Stimulated activated CD8-positive, alpha-beta memory T cell treated with anti-CD3 and anti-CD28 coated beads, Interleukin-12 subunit alpha, Interleukin-12 subunit beta, amount 100 ng/mL, for 24 hours (primary cell): Measurements from ENCODE around the gene DTX1.

ENCODE experiments used
- DNase-seq: peaks from one replicate; pipeline ENCODE4 v3.0.0-alpha.2; 2020; ENCODE audit errors: extremely low read depth

Gene DTX1

DNA sequence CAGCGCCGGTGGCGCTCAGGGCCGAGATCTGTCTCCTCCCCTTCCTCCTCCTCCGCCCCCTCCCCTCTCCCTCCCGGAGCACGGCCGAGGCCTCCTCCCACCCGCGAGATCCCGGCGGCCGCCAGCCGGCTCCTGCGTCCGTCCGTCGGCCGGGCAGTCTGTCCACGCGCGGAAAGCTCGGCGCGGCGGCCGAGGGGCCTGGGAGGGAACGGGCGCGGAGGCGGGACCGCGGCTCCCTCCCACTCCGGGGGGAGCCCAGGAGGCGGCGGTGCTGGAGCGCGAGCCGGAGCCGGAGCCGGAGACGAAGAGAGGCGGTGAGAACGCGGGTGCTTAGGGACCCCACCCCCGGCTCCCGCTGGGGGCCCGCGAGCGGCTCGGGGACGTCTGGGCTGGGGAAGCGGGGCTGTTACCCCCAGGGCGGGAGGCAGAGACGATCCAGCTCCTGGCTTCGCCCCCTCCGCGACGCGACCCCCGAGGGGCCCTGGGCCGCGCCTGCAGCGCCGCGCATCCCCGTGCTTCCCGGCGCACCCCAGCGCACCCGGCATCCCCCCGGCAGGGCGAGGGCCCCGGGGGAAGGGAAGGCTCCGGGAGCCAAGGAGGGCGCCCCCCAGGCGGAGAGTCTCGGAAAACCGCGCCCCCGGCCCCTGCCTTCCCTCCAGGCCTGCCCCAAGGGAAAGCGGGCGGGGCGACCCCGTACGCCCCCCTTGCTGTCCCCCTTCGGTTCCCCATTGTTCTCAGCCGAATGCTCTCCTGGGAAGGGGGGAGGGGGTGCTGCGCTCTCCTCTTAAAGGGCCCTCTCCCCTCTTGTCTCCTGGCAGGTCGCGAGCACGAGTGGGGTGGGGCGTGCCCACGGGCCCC is at the start of gene DTX1:
Gene DTX1, plus strand, starts transcription at position 100 of the 858 bp plus-strand sequence. CDS start 1,463 bp downstream, outside the sequence.
- DNase-seq, result no peak

DNA sequence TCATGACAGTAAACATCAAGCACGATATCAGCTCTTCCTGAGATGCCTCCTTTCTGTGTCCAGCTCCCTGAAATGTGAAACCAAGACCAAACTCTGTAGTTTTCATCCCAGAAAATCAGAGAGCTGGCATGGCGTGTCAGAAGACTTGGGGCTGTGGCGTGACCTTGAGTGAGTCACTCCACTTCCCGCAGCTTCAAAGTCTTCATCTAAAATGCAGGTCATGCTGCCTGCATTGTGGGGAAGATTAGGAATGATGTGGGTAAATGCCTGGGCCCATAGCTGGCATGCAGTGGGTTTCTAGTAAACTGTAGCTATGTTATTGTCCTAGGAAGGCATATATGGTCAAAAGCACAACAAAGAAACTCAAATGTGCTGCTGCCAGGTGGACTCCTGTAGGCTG is 49.4 kb upstream of the DTX1 start:
- no peak for DNase-seq

DNA sequence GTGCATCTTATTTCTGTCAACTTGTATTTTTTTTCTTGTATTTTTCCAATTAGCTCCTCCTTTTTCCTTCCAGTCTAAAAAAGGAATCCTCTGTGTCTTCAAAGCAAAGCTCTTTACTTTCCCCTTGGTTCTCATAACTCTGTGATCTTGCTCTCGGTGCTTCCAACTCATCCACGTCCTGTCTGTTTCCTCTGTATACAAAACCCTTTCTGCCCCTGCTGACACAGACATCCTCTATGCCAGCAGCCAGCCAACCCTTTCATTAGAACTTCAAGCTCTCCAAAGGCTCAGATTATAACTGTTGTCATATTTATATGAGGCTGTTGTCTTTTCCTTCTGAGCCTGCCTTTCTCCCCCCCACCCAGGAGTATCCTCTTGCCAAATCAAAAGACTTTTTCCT is 45.8 kb upstream of the DTX1 start:
- no peak for DNase-seq

DNA sequence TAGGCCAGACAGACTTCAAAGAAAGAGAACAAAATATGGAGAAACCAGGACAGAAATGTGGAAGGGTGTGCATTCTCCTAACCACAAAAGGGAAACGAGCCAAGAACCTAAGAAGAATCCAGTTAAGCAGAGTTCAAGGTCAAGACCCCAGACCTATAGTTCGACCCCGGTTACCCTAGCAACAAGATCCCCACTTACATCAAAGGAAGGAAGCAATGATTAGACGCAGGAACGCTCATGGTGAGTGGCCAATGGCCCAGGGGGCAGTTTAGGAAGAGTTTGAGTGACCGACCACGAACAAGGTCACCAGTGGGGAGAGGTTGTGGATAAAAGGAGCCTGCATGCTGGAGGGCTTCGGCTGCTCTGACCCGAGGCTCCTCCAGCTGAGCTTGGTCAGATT is 42.0 kb upstream of the DTX1 start:
- no peak for DNase-seq

DNA sequence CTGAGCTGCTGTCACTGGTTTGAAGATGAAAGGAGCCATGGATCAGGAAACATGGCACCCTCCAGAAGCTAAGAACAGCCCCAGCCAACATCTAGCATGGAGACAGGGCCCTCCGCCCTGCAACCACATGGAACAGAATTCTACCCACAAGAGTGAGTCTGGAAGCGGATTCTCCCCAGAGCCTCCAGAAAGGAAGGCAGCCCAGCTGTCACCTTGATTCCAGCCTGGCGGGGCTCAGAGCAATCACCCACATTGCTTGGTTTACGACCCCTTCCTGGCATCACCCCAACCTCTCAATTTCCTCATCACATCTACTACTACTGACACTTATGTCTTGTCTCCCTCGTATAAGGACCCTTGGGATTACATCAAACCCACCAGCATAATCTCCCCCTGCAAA is 39.7 kb upstream of the DTX1 start:
- no peak for DNase-seq

DNA sequence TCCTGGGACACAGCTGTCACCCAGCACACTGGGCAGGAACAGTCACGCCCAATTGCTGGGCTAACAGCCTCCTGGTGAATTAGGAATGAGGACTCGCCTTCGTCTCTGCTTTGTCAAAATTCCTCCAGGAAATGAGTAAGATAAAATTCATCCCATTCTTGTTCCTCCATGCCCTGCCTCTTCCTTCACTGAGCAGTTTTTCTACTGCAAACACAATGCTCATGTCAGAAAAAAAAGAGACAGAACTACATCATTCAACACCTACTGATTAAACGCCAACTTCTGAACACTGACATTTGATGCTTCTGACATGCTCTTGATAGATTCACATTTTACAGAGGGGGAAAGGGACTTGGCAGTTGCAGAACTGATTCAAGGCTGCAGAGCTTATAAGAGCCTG is 37.5 kb upstream of the DTX1 start:
- no peak for DNase-seq

DNA sequence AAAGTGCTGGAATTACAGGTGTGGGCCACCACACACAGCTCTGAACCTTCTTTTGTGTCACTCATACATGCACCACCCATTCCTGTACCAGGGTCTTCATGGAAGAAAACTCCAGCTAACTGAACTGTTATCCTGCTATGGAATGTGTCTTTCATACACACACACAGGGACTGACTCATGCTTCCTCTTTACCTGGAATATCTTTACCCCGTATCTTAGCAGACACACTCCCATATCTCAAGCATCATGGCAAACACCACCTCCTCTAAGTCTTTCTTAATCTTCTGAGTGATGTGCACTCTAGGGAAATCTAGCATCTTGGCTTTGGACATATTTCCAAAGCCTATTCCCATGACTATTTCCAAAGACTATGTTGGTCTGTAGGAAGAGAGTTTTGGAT is 35.0 kb upstream of the DTX1 start:
- DNase-seq, result no peak

DNA sequence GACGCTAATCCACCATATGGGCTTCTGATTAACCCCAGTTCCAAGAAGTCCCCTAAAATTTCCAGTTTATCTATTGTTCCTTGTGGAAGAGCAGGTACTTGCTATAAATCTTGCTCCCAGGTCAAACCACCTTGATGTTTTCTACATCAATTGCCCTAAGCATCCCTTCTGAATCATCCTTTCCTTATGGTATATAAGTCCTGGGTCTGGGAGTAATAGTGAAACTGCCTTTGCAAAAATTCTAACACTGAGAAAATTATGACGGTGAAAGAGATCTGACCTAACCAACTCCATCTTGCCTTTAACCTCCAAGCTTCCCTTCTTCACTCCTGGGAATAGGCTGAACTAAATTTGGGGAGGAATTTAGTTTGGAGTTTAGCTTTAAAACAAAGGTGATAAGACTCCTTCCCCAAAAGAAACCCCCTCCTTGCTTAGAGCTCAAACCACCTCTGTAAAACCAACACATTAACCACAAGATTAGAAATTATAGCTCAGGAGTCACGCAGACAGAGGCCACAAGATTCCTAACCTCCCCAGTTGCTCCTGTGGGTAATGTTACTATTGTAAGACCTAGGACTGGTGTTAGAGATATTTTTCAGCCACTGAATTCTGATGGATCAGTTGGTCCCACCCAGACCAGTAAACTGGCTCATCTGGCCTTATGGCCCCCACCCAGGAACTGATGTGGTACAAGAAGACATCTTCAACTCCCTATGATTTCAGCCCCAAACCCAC is 33.8 kb upstream of the DTX1 start:
- no peak for DNase-seq

DNA sequence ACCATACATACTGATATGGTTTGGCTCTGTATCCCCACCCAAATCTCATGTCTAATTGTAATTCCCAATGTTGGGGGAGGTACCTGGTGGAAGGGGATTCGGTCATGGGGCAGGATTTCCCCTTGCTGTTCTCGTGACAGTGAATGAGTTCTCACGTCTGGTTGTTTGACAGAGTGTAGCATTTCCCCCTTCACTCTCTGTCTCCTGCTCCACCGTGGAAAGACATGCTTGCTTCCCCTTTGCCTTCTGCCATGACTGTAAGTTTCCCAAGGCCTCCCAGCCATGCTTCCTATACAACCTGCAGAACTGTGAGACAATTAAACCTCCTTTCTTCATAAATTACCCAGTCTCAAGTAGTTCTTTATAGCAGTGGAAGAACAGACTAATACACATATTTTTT is 28.8 kb upstream of the DTX1 start:
- DNase-seq, result no peak

DNA sequence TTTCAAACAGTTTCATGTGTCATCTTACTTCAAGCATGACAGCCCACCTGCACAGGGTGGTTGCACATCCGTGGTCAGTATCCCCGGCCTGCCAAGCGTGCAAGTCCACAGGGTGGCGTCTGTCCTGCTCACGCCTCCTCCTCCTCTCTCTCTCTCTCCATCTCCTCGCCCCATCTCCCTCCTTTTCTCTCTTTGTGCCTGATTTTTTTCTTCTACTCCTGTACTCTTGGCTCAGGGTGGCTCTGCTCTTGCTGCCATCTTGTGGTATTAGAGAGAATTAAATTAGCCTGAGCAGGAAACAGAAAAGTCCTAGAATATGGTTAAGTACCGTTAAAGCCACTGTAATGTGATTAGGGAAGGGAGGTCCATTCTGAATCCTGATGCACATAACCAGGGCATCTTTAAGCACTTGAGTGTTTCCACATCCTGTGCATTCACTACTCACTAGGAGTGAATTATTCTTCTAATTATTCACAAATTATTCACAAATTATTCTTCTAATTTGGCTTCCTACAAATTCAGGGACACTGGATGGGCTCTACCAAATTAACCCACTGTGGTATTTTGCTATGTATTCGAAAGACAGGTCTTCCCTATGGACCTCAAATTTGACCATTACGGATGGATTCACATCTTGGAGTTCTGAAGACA is 25.5 kb upstream of the DTX1 start:
- no peak for DNase-seq

DNA sequence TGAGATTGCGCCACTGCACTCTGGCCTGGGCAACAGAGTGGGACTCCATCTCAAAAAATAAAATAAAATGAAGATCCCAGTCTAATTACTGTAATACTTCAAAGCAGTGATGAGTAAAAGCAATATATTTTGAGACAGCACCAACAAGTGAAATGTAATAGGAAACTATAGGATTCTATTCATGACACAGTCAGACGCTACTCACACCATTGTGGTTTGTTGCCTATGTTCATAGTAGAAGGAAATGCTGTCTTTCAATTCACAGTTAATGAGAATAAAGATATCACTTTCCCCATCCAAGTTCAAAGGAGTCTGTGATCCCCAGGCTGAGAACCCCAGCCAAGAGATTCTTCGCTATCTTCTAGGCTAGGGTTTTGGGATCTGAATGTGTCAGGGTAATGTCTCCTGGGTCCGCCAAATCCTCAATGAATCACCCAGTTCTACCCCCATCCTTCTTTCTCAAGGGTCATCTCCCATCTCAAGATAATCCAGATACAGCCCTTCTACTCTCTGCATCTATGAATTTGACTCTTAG is 16.6 kb upstream of the DTX1 start:
- DNase-seq, result no peak

DNA sequence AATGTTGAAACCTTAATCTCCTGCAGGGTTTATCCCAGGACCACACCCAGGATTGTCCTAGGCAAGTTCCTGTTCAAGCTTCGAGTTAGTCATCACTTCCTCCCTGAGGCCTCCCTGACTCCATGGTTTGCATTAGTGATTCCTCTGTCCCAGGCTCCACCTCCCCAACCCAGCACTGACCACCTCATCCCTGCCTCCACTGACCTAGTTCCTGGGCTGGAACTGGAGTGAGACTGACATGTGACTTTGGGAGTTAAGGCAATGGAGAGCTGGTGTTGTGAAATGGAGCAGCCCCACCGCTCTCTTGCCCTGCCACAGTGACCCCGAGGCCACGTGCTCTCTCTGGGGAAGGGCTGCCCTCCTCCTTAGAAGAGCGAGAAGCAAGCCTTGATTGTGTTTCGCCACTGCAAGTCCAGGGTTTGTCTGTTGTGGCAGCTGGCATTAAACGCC is 15.8 kb upstream of the DTX1 start:
- DNase-seq, result no peak

DNA sequence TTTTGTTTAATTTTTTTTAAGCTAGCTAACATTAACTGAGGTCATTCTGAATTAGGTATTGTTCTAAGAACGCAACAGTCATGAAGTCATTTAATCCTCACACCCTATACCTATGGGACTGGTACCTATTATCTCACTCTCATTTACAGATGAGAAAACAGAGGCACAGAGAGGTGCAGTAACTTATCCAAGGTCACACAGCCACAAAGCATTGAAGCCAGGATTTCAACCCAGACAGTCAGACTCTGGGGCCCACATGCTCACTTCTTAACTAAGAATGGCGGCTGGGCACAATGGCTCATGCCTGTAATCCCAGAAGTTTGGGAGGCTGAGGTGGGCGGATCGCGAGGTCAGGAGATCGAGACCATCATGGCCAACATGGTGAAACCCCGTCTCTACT is 15.0 kb upstream of the DTX1 start:
- no peak for DNase-seq

DNA sequence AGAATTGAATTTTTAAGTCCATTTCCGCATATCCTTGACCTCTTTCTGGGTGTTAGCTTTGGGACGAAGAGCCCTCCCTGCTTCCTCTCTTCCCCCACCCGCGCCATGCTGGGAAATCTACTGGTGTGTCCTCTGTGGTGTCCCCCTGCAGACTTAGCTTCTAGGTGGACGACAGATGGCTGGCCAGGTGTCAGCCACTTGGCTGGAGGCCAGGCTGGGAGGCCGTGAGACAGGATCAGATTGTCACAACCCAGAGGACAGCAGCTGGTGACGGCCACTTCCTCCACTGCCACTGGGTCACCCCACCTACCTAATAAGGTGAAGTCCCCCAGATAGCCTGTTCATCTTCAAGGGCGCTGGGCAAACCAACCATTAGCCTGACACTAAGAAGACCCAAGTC is 13.3 kb upstream of the DTX1 start:
- DNase-seq, result no peak

DNA sequence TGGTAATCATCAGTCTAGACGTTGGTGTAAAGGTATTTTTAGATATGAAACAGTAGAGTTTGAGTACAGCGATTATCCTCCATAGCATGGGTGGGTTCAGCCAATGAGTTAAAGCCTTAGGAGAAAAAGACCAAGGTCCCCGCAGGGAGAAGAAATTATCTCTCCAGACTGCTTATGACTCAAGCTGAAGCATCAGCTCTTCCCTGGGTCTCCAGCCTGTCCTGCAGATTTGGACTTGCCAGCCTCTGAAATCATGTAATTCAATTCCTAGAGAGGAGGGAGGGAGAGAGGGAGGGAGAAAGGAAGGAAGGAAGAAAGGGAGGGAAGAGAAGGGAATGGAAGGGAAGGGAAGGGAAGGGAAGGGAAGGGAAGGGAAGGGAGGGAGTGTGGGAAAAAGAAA is 12.0 kb upstream of the DTX1 start:
- DNase-seq, result no peak

DNA sequence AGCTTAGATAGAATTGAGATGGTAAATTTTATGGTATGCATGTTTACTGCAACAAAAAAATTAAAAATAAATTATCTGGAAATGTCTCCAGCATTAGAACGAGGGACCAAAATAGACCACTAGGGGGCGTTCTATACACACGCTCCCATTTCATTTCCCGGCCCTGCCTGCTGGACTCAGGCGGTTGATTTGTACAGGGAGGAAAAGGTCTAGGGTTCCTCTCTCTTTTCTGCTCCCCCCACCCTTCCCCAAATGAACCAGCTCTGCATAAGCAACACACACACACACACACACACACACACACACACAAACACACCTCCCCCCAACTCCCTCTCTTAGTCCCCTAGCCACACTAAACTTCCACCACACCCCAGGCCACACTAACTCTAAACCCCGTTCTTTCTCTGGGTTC is 7.8 kb upstream of the DTX1 start:
- no peak for DNase-seq

DNA sequence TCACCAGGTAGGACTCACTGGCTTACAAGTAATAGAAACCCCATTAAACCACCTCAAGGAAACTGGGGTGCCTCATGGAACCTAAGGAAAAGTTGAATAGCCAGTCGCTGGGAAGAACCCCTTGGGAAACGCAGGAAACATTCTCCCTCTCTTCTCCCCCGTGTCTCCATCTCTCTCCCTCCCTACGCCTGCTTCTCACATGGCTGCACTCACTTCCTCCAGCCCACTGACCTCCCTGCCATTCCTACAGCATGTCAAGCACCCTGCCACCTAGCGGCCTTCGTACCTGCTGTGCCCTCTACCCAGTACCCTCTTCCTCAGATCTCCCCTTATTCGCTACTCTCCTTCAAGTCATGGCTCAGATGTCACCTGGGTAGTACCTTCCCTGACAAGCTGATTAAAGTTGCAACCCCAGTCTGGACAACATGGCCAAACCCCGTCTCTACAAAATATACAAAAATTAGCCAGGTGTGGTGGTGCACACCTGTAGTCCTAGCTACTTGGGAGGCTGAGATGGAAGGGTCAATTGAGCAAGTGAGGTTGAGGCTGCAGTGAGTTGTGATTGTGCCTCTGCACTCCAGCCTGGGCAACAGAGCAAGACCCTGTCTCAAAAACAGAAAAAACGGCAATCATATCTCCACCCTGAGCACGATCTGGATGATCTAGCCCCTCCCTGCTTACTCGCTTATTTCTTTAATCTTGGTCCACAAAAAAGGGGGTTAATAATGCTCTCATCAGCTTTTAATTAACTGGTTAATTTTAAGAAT is 6.4 kb upstream of the DTX1 start:
- no peak for DNase-seq

DNA sequence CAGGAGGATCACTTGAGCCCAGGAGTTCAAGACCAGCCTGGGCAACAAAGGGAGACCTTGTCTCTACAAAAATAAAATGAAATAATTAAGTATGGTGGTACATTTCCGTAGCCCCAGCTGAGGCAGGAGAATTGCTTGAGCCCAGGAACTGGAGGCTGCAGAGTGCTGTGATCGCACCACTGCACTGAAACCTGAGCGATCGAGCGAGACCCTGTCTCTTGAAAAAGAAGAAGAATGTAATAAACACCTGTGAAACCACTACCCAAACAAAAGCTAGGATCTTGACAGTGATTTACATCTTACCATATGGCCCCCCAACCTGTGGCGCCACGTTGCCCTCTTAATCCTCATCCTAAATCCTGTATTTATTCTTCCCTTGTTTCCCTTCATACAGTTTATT is 5.7 kb upstream of the DTX1 start:
- DNase-seq, result no peak

DNA sequence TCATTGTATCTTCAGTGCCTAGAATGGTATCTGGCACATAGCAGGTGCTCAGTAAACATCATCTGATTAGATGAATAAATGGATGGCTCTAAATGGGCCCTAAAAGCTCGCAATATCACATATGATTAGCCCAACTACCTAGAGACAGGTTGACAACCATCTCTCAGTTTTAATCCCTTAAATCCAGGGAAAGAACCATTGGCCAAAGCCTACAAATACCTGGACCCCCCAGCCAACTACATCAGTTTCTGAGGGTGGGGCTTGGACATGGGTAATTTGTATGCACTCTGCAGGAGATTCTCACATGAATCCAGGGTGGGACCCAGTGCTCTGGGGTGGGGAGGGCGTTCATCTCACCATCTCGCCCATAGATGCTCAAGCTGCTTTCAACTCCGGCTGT is 4.8 kb upstream of the DTX1 start:
- DNase-seq, result no peak

DNA sequence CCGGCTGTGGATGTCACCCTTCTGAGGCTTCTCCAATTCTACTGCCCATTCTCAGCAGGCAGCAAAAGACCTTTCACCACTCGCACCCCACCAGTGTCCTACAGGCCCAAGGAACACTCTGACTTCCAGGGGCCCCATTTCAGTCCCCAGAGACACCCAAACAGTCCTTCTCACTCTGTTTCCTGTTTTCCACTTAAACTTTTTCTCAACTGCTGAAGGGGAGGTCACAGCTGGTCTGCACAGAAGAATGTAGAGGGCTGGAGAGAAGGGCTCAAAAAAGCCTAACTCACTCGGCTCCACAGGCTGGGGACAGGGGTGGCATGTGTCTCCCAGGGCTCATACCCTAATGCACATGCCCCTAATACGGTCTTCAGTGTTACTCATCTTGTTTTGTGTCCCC is 4.2 kb upstream of the DTX1 start:
- no peak for DNase-seq

DNA sequence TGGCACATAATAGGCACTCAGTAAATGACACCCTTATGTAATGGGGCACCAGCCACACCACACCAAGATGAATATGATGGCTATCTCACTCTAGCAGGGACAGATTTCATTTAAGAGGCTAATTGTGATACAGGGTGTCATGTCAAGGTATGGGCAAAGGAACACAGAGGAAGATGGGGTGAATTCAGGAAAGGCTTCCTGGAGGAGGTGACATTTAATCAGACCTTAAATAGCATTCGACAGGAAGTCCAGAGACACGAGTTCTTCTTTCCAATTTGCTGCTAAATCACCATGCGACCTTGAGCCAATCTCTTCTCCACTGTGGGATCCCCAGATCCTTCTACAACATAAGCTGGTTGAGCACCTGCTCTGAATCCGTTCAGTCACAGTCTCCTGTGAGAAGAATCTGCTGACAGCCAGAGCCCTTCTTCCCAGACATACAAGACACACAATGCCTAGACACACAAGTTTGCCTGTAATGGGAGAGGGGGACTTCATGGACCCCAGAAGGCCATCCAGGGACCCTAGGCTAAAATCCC is 1.5 kb upstream of the DTX1 start:
- no peak for DNase-seq
